Right lobe of liver (tissue), 6 donors: Measurements from ENCODE around the gene MAB21L1. TPM values are rescaled to one million over a fixed set of nuclear protein-coding genes. Genes with fewer than 3 reads are reported as not detected.

ENCODE experiments used
- ATAC-seq, 4 donors: fragments of 200-7000 bp; cut with Tn5 transposase; one replicate each; pipeline ENCODE4 v1.9.1; 2020; ENCODE audit warnings: mild to moderate bottlenecking in 4 of 4, moderate library complexity in 4 of 4
- DNase-seq, 3 donors: peaks; one replicate each; pipeline ENCODE4 v3.0.0-alpha.2; 2020
- H3K27ac ChIP-seq, 3 donors: fragments of 200-600 bp; one replicate each; pipeline ENCODE4 v1.8.0; 2022
- H3K27me3 ChIP-seq, 2 donors: fragments of 200-600 bp; one replicate each; pipeline ENCODE4 v1.8.0; 2022
- H3K36me3 ChIP-seq, 4 donors: fragments of 200-600 bp; sonication (generic) in 1 of 4; one replicate each; pipeline versions ENCODE4 v1.5.1 to v1.8.0; 2017 to 2022; ENCODE audit warnings: control low read depth in 1 of 4
- H3K4me1 ChIP-seq, 4 donors: fragments of 200-600 bp; sonication (generic) in 1 of 4; one replicate each; pipeline versions ENCODE4 v1.5.1 to v1.8.0; 2017 to 2022; ENCODE audit warnings: control low read depth in 1 of 4
- H3K4me3 ChIP-seq, 3 donors: fragments of 200-600 bp; one replicate each; pipeline ENCODE4 v1.8.0; 2022
- H3K9me3 ChIP-seq, 4 donors: fragments of 200-600 bp; sonication (generic) in 1 of 4; one replicate each; pipeline versions ENCODE4 v1.5.1 to v1.8.0; 2017 to 2022; ENCODE audit warnings: control low read depth in 1 of 4
- POLR2A ChIP-seq: fragments of 450-650 bp; IDR thresholded peaks from one replicate; pipeline ENCODE4 v1.6.1; 2017; ENCODE audit warnings: antibody characterized with exemption, mild to moderate bottlenecking
- WGBS: methylation state at CpG from one replicate; pipeline ENCODE4 v1.1.6; 2018; ENCODE audit warnings: low coverage, low lambda C conversion rate; ENCODE audit not compliant: insufficient coverage; ENCODE audit errors: missing lambda C conversion rate; 5-methylcytosine and 5-hydroxymethylcytosine counted together
- intact Hi-C, 2 donors: fragments of 100-400 bp; cut with DNase I; formaldehyde crosslinking; loops; one replicate each; pipeline versions ENCODE4 v1.11.2 to v1.14.1; 2022
- total RNA-seq, 6 experiments: library from RNA; depleted of rRNA in 2 of 6; stranded (reverse); fragments of >200 nt in 2 of 6; fragmentation: NEBNext Ultra II Directional in 3 of 6; extraction: Animal tissue kit (Norgen Biotek cat#: 25700) in 3 of 6; gene quantifications; one replicate each; pipeline versions ENCODE4 v1.1.0 to v1.2.4, GENCODE V29; 2016 to 2023
- TF ChIP-seq, protein P1 (sequence below), 4 donors: fragments of 200-600 bp in 3 of 4; fragments of 450-650 bp in 1 of 4; IDR thresholded peaks; one replicate each; pipeline versions ENCODE4 v1.5.1 to v1.8.0; 2016 to 2022; ENCODE audit warnings: antibody characterized with exemption in 4 of 4, mild to moderate bottlenecking in 2 of 4
- donor health status: DM: no; HTN: yes; CAD: no.
- donor health status: DM: no; HTN: no; CAD: no.
- donor health status: DM: no; HTN: no; CAD: no.
- donor health status: DM: no; HTN: yes; CAD: no.
- donor health status: DM: no; HTN: yes; CAD: no.

MAB21L1 gene
- total RNA-seq, 6 experiments from 2014 or later: not detected

GRCh38 chr13:35448465-35448864, 28.0 kb downstream of the MAB21L1 start:
- intact Hi-C loops: no loop called here
- no peaks in the 10 kb centered on the region for H3K36me3 ChIP-seq
- 73% methylated on average over 1 of the region's 1 CpG for WGBS
- no peak overlapping the region for H3K27ac ChIP-seq
- H3K4me3 ChIP-seq: no peak overlapping the region
- no peak for ATAC-seq
- H3K9me3 ChIP-seq: no peaks in the 10 kb centered on the region
- TF ChIP-seq POLR2A: no peak
- TF ChIP-seq, protein P1, sequence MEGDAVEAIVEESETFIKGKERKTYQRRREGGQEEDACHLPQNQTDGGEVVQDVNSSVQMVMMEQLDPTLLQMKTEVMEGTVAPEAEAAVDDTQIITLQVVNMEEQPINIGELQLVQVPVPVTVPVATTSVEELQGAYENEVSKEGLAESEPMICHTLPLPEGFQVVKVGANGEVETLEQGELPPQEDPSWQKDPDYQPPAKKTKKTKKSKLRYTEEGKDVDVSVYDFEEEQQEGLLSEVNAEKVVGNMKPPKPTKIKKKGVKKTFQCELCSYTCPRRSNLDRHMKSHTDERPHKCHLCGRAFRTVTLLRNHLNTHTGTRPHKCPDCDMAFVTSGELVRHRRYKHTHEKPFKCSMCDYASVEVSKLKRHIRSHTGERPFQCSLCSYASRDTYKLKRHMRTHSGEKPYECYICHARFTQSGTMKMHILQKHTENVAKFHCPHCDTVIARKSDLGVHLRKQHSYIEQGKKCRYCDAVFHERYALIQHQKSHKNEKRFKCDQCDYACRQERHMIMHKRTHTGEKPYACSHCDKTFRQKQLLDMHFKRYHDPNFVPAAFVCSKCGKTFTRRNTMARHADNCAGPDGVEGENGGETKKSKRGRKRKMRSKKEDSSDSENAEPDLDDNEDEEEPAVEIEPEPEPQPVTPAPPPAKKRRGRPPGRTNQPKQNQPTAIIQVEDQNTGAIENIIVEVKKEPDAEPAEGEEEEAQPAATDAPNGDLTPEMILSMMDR (IDR thresholded peaks at IDR 0.05): no peak
- DNase-seq: no peak
- no peaks in the 10 kb centered on the region for H3K4me1 ChIP-seq
- H3K27me3 ChIP-seq: no peaks in the 10 kb centered on the region
